Stimulated activated CD4-positive, alpha-beta T cell treated with anti-CD3 and anti-CD28 coated beads, Interleukin-15, amount 100 ng/mL, for 1 hour (primary cell): ENCODE results near the gene SNRNP40.

ENCODE experiments used
- DNase-seq, 2 donors: peaks; one replicate each; pipeline ENCODE4 v3.0.0-alpha.2; 2020; ENCODE audit warnings: low read depth in 1 of 2, low spot score in 1 of 2

SNRNP40 gene

GRCh38 chr1:31232689-31233088 is 63.9 kb downstream of the SNRNP40 start:
- DNase-seq: no peak

DNA sequence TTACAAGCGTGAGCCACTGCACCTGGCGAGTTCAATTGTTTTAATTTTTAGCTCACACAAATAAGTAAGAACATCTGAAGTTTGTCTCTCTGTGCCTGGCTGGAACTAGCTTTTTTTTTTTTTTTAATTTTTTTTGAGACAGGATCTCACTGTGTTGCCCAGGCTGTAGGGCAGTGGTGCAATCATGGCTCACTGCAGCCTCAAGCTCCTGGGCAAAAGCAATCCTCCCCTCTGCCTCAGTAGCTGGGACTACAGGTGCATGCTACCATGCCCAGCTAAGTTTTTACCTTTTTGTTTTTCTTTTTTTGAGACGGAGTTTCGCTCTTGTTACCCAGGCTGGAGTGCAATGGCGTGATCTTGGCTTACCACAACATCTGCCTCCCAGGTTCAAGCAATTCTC is 64.8 kb downstream of the SNRNP40 start:
- DNase-seq: no peak

DNA sequence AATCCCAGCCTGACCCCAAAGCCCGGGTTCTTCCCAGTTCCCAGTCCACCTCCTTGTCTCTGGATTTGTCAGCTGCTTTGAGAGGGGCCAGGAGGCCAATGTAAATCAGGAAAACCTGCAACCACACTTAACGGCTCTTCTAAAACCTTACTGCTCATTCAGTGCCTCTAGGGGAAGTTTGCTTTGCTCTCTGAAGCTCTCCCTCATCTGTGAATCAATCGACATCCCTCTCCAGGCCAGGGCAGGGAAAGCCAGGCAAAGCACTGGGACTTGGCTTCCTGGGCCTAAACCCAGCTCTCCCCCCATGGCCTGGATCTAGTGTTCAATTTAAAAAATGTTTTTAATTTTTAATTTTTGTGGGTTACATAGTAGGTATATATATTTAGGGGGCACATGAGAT is 66.2 kb downstream of the SNRNP40 start:
- DNase-seq: no peak

DNA sequence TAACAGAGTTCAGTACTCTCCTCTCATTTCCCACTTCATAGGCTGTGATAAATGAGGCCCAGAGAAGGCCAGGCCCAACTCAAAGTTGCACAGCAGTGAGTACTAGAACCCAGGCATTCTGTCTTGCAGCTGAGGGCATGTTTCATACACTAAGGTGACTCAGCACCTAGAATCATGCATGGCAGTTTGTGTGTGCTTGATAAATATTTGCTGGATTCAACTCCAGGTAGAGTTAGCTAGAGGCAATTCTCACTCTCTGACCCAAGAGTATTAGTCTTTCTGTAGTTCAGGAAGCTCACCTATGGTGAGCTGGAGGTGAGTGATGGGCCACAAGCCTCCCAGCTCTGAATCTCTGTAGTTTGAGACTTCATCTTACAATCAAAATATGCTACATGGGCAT is 67.6 kb downstream of the SNRNP40 start:
- DNase-seq: no peak

DNA sequence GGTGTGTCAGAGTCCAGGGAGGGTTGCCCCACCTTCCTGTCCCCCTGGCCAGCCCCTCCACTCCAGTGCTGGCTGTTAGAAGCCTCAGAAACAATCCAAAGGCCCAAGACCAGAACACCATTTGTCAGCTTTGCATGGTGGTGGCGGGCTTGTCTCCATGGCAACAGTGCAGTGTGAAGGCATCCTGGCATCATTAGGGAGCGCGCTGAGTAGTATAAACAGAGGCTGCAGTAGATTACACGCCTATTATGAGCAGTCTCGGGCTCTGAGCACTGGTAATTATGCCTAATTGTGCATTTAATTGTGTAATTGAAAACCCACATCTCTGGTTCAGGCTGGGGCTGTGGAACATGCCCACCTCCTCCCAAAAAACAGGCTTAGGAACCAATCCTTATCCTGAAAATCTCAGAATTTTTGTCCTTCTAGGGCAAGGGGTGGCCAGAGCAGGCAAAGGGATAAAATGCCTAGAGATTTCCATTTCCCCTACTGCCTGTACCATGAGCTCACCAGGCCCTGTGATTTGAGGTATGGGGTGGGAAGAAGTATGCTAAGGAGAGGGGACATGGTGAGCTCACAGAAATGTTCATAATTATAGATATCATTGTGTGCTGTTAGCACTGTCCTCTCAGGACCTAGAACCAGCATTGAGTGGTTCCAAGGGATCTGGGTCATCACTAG is 68.6 kb downstream of the SNRNP40 start:
- DNase-seq: no peak

DNA sequence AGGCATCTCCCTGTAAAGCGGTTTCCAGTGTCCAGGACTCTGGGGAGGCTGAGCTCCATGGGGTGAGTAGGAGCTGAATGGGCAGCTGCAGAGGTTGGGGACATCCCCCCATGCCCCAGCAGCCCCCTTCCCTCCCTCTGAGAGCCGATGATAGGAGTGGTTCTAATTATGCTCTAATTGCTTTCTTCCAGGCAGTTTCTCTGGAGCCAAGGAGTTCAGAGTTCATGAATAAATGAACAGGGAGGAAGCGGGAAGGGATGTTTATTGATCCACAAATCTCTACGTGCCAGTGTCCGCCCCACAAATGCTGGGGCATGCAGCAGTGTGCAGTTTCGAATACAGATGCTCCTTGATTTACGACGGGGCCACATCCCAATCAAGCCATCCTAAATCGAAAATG is 72.5 kb downstream of the SNRNP40 start:
- no peak for DNase-seq

DNA sequence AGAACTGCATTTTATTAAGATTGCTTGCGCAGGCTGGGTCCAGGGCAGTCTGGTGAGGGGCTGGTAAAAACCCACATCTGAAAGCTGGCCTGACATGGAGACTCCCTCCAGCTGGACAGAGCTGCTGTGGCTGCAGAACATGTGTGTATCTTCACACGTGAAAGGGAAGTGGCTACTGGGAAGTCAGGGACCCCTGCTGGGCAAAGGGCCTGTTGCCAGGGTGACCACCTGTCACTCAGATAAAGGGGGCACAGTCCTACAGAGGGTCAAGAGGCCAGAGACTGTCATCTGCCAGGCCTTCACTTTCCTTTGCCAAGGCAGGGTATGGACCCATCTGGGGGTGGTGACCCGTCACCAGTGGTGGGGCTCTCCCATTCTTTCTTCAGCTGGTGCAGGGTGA is 74.4 kb downstream of the SNRNP40 start:
- DNase-seq: no peak

DNA sequence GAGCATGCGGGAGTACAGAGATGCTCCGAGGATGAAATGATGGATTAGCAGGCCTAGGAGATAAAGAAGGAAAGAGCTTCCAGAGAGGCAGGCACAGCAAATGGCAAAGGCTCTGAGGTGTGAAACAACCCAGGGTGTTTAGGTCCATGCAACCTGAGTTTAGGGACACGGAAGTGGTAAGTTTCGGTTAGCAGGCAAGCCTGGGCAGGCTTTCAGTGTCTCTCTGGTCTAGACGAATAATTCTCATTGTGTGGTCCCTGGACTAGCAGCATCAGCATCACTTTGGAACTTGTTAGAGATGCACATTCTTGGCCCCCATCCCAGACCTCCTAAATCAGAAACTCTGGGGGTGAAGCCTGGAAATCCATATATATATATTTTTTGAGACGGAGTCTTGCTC is 75.5 kb downstream of the SNRNP40 start:
- no peak for DNase-seq

DNA sequence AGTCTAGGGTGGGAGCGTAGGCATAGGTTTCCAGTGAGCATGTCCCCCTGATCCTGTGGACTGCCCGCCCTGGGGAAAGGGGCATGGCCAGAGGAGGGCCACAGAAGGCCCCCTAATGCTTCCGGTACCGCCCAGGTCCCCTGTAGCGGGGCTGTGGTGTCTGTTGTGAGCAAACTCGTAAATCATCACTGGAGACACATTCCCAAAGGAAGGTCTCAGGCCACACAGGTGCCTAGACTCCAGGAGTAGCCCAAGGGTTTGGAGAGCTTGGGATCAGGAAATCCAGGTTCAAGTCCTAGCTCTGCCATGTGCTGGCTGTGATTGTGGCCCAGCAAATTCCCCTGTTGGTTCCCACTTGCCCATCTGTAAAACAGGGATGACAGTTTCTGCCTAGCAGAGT is 77.1 kb downstream of the SNRNP40 start:
- DNase-seq: no peak

DNA sequence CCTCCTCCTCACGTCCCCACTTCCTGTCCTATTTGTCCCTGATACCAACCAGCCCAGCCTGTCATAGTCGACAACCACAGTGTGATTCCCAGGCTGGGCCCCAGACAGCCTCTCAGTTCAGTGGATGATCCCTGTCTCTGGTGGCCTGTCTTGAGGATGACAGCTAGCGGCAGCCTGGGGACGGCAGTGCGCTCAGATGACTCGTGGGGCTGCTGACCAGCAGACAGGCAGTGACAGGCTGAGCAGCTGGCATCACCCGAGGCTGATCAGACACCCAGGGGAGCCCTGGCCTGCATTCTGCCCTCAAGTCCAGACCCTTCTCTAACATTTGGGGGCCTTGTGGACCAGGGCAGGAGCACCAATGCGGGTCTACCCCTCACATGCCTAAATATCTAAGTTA is 77.9 kb downstream of the SNRNP40 start:
- no peak for DNase-seq

- no peak for DNase-seq
Observed at GRCh38 chr1:31216016-31216415, 80.6 kb downstream of the SNRNP40 start.

DNA sequence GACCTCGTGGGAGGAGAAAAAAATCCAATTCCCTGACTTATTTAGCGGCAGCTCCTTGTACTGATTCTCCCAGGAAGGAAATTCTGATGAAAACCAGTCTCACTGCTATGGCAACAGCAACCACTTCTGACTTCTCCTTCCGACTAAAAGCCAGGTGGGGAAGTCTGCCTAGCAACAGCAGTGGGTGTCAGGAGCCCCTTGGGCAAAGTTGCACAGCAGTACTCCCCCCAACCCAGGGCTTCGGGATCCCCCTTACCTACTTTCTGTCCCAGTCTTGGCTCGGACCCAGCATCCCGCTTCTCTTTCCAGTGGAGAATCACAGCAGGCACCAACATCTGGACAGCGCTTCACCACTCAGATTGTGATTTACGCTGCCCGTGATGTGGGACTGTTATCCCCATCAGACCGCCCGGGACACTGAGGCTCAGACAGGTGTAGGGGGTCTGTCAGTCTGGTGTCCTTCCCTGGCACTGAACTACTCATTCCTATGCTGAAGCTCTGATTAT is 81.5 kb downstream of the SNRNP40 start:
- no peak for DNase-seq

DNA sequence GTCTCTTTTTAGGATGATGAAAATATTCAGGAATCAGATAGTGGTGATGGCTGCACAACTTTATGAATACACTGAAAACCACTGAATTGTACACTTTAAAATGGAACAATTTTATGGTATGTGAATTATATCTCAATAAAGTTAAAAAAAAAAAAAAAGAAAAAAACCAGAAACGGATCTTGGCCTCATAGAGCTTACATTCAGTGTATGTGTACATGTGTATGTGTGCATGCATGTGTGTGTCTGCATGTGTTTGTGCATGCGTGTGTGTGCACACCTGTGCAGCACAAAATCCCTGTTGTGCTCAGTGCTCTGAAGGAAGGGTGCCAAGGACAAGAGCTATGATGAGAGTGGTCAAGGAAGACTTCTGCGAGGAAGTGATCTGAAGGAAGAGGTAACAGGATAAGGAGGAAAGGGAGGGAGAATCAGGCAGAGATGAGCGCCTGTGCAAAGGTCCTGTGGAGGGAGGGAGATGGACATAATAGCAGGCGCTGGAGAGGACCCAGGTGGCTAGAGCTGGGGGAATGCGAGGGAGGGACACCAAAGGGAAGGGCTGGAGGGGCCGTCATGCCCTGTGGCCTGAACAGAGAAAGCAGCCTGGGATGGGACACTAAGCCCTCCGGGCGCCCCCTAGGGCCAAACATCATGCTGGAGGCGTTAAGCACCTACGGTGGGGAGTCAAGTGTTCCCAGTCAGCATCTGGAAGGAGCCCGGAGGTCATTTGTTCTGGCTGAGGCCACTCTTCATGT is 82.1 kb downstream of the SNRNP40 start:
- no peak for DNase-seq
